GM10847 (cell line): ENCODE results near the gene C20orf204.

Source experiments
- POLR2A ChIP-seq: IDR thresholded peaks from 2 replicates; pipeline ENCODE4 v1.6.1; 2011; ENCODE audit not compliant: insufficient read length; ENCODE audit errors: extremely low read depth

C20orf204 gene

GRCh38 chr20:64036346-64037198 is 590 bp downstream of the C20orf204 start:
- no peak for TF ChIP-seq POLR2A

- TF ChIP-seq POLR2A: no peak
Measured at GRCh38 chr20:64037199-64037497, 1.2 kb downstream of the C20orf204 start.

DNA sequence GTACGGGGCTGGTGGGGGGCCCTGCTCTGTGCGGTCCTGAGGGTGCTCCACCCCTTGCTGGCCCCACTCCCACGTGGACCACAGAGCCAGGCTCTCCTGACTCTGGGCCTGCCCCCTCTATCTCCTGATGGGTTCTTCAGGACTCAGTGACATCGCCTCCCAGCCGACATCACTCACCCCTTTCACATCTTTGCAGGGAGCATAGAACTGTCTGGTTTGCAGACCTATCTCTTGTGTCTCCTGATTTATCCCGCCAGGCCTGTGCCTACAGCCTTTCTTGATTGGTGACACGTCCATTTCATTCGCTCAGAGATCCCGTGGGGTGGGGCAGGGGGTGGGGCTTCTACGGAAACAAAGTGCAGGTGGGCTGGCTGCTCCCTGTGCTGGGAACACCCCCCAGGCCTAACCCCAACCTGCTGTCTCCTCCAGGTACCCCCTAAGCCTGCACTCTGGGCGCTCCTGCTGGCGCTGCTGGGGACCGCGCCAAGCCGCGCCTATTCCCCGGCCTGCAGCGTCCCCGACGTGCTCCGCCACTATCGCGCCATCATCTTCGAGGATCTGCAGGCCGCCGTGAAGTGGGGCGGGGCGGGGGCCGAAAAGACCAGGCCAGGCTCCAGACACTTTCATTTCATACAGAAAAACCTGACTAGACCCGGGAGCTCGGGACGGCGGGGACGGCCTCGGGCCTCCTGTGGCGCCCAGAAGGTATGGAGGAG is 1.7 kb downstream of the C20orf204 start:
- no peak for TF ChIP-seq POLR2A

GRCh38 chr20:64038224-64038564 is 2.2 kb downstream of the C20orf204 start:
- no peak for TF ChIP-seq POLR2A

GRCh38 chr20:64038565-64039292 is 2.7 kb downstream of the C20orf204 start:
- no peak for TF ChIP-seq POLR2A

GRCh38 chr20:64039293-64040160 is 3.5 kb downstream of the C20orf204 start:
- no peak for TF ChIP-seq POLR2A

- TF ChIP-seq POLR2A: no peak
Measured at GRCh38 chr20:64040231-64041039, 4.5 kb downstream of the C20orf204 start.

DNA sequence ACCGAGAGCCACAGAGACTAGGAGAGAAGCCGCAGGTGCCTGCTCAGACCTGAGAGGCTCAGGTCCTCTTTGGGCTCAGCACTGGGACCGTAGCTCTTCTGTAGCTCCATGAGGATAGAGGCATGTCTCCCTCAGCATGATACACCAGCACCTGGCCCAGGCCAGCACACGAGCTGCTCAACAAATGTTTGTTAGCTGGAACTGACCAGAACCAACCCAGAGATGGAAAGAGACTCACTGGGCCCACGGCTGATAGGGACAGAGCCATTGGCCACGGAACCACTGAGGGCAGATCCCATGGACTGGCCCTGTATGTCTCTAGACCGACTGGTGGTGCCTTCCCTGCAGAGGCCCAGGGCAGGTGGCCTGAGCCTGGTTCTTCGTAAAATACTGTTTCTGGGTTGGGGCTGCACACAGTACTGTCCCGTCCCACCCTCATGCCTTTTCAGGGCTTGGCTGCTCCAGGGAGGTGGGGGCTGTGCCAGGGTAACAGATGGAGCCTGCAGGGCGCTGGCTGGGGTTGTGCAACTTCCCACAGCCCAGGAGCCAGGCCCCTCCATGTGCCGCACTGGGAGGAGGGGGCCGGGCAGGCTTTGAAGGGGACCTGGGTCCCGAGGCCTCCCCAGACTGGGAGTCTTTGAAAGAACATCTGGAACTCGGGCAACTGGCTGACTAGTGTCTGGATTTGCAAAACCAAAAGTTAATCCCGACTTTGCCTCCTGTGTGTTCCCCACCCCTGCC is 5.2 kb downstream of the C20orf204 start:
- TF ChIP-seq POLR2A: no peak

DNA sequence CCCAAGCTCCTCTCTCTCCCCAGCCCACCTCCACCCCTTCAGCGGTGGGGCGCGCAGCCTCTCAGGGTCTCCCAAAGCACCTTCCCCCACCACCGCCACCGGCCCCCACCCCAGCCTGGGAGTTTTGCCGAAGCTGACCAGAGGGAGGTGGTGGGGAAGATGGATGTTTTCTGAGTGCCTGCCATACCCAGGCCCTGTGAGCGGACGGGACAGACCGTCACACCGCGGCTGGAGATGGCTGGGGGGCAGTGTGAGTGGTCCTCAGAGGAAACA is 5.7 kb downstream of the C20orf204 start:
- no peak for TF ChIP-seq POLR2A

DNA sequence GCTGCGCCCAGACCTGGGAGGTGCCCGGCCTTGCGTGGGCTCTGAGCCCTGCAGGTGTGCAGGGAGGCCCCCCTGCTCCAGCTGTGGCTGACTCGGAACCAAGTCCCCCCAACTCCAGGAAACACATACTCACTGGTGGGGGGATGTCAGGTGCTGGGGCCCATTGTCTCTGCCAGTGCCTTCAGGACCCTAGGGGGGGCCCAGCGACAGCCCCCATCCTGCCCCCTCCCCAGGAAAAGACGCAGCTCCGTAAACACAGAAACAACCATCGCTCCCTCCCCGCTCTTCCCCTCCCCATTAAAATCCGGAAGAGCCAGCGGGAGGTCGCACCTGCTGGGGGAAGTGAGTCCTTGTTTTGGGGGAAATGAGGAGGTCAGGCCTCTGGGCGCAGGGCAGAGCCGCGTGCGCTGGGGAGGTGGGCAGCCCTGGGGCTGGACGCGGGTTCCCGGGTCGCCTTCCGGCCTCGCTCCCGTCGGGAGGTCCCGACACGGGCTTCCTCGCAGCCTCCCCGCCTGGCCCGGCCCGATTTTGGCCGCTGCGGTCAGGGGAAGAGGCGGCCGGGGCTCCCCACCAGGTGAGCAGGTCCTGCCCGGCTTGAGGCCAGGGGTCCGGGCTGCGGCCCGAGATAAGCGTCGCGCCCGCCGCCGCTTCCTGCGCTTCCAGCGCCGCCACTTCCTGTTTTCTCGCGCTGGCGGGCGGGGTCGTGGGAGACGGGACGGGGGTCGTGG is 6.2 kb downstream of the C20orf204 start:
- TF ChIP-seq POLR2A: no peak

DNA sequence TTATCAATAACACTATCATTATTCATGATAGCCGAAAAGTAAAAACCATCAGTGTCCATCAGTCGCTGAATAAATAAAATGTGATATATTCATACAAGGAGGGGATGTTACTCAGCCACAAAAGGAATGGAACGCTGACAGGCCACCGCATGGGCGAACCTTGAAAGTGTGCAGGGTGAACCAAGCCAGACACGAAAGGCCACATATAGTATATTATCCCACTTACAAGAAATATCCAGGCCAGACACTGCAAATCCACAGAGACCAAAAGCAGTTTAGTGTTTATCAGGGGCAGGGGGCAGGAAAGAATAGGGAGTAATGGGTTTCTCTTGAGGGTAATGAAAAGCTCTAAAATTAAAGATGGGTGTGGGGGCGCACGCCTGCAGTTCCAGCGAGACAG is 7.8 kb downstream of the C20orf204 start:
- TF ChIP-seq POLR2A: no peak

GRCh38 chr20:64044484-64045247 is 8.7 kb downstream of the C20orf204 start:
- TF ChIP-seq POLR2A: no peak
